ENCODE measurements around the gene ASIC2.

DNA sequence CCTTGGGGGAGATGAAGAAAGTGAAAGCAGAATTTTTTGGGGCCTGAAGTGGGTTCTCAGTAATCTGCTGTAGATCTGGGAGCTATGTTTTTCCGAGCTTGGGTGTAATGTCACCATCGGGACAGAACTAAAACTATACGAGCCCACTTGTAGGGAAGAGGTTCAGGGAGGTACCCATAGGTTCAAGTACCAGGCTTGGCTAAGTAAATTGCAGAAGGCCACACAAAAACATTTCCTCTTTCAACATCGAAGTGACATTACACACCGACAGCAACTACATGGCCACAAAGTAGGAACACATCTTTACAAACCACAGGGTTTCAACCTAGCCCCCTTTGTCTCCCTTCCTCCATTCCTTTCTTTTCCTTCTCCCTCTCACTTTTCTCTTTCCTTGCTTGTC is 10.2 kb upstream of the ASIC2 start:
- TF ChIP-seq, protein P1, sequence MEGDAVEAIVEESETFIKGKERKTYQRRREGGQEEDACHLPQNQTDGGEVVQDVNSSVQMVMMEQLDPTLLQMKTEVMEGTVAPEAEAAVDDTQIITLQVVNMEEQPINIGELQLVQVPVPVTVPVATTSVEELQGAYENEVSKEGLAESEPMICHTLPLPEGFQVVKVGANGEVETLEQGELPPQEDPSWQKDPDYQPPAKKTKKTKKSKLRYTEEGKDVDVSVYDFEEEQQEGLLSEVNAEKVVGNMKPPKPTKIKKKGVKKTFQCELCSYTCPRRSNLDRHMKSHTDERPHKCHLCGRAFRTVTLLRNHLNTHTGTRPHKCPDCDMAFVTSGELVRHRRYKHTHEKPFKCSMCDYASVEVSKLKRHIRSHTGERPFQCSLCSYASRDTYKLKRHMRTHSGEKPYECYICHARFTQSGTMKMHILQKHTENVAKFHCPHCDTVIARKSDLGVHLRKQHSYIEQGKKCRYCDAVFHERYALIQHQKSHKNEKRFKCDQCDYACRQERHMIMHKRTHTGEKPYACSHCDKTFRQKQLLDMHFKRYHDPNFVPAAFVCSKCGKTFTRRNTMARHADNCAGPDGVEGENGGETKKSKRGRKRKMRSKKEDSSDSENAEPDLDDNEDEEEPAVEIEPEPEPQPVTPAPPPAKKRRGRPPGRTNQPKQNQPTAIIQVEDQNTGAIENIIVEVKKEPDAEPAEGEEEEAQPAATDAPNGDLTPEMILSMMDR (IDR thresholded peaks at IDR 0.05; ENCODE audit: low read length): no peak
- no peak for TF ChIP-seq EZH2 (IDR thresholded peaks at IDR 0.05; ENCODE audit: borderline replicate concordance, low read length)

Data from OCI-LY1 (cell line).